ENCODE measurements around the gene TMEM181.

DNA sequence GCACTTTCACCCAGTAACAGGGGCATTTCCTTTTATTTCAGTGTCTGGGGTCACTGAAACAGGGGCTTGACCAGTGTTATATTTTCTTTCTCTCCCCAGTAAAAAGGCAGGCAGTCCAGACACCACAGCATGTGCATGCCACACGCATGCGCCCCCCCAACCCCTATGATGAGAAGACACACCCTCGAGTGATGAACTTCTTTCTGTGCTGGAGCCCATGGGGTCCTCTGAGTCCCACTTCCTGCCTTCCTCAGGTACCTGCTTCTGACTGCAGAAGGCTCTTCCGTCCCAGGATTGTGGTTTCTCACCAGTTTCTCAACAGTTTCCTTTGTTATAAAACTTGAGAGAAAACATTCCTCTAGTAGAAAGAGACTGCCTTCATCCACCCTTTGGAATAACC lies 45.7 kb upstream of the TMEM181 start:
- TF ChIP-seq, protein P1, sequence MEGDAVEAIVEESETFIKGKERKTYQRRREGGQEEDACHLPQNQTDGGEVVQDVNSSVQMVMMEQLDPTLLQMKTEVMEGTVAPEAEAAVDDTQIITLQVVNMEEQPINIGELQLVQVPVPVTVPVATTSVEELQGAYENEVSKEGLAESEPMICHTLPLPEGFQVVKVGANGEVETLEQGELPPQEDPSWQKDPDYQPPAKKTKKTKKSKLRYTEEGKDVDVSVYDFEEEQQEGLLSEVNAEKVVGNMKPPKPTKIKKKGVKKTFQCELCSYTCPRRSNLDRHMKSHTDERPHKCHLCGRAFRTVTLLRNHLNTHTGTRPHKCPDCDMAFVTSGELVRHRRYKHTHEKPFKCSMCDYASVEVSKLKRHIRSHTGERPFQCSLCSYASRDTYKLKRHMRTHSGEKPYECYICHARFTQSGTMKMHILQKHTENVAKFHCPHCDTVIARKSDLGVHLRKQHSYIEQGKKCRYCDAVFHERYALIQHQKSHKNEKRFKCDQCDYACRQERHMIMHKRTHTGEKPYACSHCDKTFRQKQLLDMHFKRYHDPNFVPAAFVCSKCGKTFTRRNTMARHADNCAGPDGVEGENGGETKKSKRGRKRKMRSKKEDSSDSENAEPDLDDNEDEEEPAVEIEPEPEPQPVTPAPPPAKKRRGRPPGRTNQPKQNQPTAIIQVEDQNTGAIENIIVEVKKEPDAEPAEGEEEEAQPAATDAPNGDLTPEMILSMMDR (IDR thresholded peaks at IDR 0.05), result no peak
- no peak for TF ChIP-seq POLR2A (IDR thresholded peaks at IDR 0.05)
